K562 (cell line): ENCODE results near the gene GABRB2. TPM values are rescaled to one million over a fixed set of nuclear protein-coding genes. Genes with fewer than 3 reads are reported as not detected.

ENCODE experiments used
- ATAC-seq: fragments of 200-7000 bp; cut with Tn5 transposase; 3 replicates; pipeline ENCODE4 v1.9.1; 2020; ENCODE audit warnings: moderate library complexity
- BruUV-seq: library from RNA; stranded (reverse); fragments of 400-500 nt; replicated peaks from 2 replicates; lab custom pipeline; 2021; lab: Mats Ljungman, UMichigan
- CTCF ChIA-PET: fragments of 300-600 bp; formaldehyde crosslinking; extraction: SDS; loops from one replicate; lab custom pipeline; 2021; ENCODE audit warnings: low intra/inter-chr PET ratio; lab: Yijun Ruan, JAX
- POLR2A ChIA-PET: fragments of 300-600, 350-650 bp; sonication (Branson Sonifier 250); formaldehyde crosslinking; extraction: SDS; loops from one replicate; lab custom pipeline; 2021; ENCODE audit warnings: antibody characterized with exemption, inconsistent platforms; lab: Yijun Ruan, JAX
- DNase-seq, 4 experiments: peaks; one replicate each; pipeline versions ENCODE4 v3.0.0 to v3.0.0-alpha.2; 2011 to 2018; ENCODE audit warnings: low spot score in 3 of 4, mixed read lengths in 3 of 4; ENCODE audit errors: extremely low read depth in 1 of 4
- FAIRE-seq: peaks from 2 replicates; lab custom pipeline; 2011; peaks lifted over from hg19 to GRCh38; lab: Jason Lieb, UNC
- H2AFZ ChIP-seq: 2 replicates; pipeline ENCODE4 v1.6.0; 2011; ENCODE audit warnings: low read depth, low read length, control low read depth, inconsistent platforms
- H3K27ac ChIP-seq: fragments of 200-600 bp; 3 replicates; pipeline ENCODE4 v1.8.0; 2011; ENCODE audit warnings: low read depth, mild to moderate bottlenecking, control low read depth, inconsistent platforms, low read length, moderate library complexity, mixed read lengths; ENCODE audit errors: extremely low read depth
- H3K27me3 ChIP-seq, 2 experiments: fragments of 300-600 bp in 1 of 2; 2 replicates in 1 of 2; 3 replicates in 1 of 2; pipeline versions ENCODE4 v1.6.0 to v1.8.0; 2011; ENCODE audit warnings: inconsistent platforms in 2 of 2, low read length in 2 of 2, mild to moderate bottlenecking in 1 of 2, mixed read lengths in 1 of 2, moderate library complexity in 1 of 2; ENCODE audit not compliant: control insufficient read depth in 2 of 2, insufficient read depth in 2 of 2
- H3K36me3 ChIP-seq: fragments of 300-600 bp; 3 replicates; pipeline ENCODE4 v1.8.0; 2011; ENCODE audit warnings: mild to moderate bottlenecking, low read length, inconsistent platforms; ENCODE audit not compliant: control insufficient read depth, insufficient read depth
- H3K4me1 ChIP-seq, 2 experiments: fragments of 200-600 bp in 1 of 2; replicated peaks in 1 of 2; 2 replicates in 1 of 2; 3 replicates in 1 of 2; pipeline versions ENCODE4 v1.5.1 to v1.8.0; 2011; ENCODE audit warnings: inconsistent platforms in 2 of 2, low read length in 2 of 2, mild to moderate bottlenecking in 1 of 2, mixed read lengths in 1 of 2, moderate library complexity in 1 of 2; ENCODE audit not compliant: control insufficient read depth in 2 of 2, insufficient read depth in 2 of 2
- H3K4me2 ChIP-seq: 2 replicates; pipeline ENCODE4 v1.6.1; 2011; ENCODE audit warnings: low read length, control low read depth, inconsistent platforms, mixed read lengths; ENCODE audit not compliant: insufficient read depth
- H3K4me3 ChIP-seq: fragments of 200-600 bp; sonication (generic), shearing (Covaris generic); 2 replicates; pipeline ENCODE4 v1.5.1; 2016; ENCODE audit warnings: control low read depth, inconsistent platforms
- H3K79me2 ChIP-seq: fragments of 200-600 bp; 3 replicates; pipeline ENCODE4 v1.8.0; 2011; ENCODE audit warnings: low read length, inconsistent platforms; ENCODE audit not compliant: control insufficient read depth, insufficient read depth
- H3K9ac ChIP-seq, 2 experiments: 2 replicates each; pipeline versions ENCODE4 v1.6.0 to v1.6.1; 2011; ENCODE audit warnings: low read depth in 2 of 2, low read length in 2 of 2, control low read depth in 1 of 2, inconsistent platforms in 1 of 2, mild to moderate bottlenecking in 1 of 2, mixed read lengths in 1 of 2; ENCODE audit not compliant: insufficient read depth in 1 of 2
- H3K9me1 ChIP-seq: one replicate; pipeline ENCODE4 v1.6.0; 2011; ENCODE audit warnings: inconsistent platforms, mild to moderate bottlenecking, low read length, moderate library complexity; ENCODE audit not compliant: control insufficient read depth, insufficient read depth
- H3K9me3 ChIP-seq: replicated peaks from 2 replicates; pipeline ENCODE4 v1.5.1; 2011; ENCODE audit warnings: low read depth, low read length, inconsistent platforms; ENCODE audit not compliant: control insufficient read depth, insufficient read depth
- H4K20me1 ChIP-seq: replicated peaks from 2 replicates; pipeline ENCODE4 v1.6.1; 2011; ENCODE audit warnings: low read length, inconsistent platforms, mixed read lengths; ENCODE audit not compliant: control insufficient read depth, insufficient read depth
- ATF7 ChIP-seq: fragments of 450-650 bp; IDR thresholded peaks from 2 replicates; pipeline ENCODE4 v1.7.1; 2014; ENCODE audit warnings: mild to moderate bottlenecking, moderate library complexity
- BMI1 ChIP-seq: fragments of 150-350 bp; IDR thresholded peaks from 2 replicates; pipeline ENCODE4 v1.6.1; 2014; ENCODE audit warnings: low read length
- GATAD2A ChIP-seq: fragments of 450-650 bp; IDR thresholded peaks from 2 replicates; pipeline ENCODE4 v1.6.1; 2017
- HDAC3 ChIP-seq: fragments of 450-650 bp; IDR thresholded peaks from 2 replicates; pipeline ENCODE4 v1.6.1; 2018; ENCODE audit warnings: borderline replicate concordance, mild to moderate bottlenecking, moderate library complexity; ENCODE audit not compliant: partially characterized antibody
- LEF1 ChIP-seq: fragments of 450-650 bp; IDR thresholded peaks from 2 replicates; pipeline ENCODE4 v1.6.1; 2016; ENCODE audit warnings: mild to moderate bottlenecking
- NKRF ChIP-seq: fragments of 450-650 bp; IDR thresholded peaks from 2 replicates; pipeline ENCODE4 v1.6.1; 2016; ENCODE audit warnings: borderline replicate concordance
- ZFPM2 ChIP-seq: fragments of 250-450 bp; sonication (Bioruptor Pico); IDR thresholded peaks from 2 replicates; pipeline ENCODE4 v1.5.1; 2022; ENCODE audit warnings: mild to moderate bottlenecking
- ZNF778 ChIP-seq: fragments of 450-650 bp; formaldehyde crosslinking; IDR thresholded peaks from 2 replicates; pipeline ENCODE4 v1.4.0; 2020; ENCODE audit warnings: mild to moderate bottlenecking, moderate library complexity
- WGBS: fragments of 100-300 bp; shearing (Covaris generic); methylation state at CpG from one replicate; pipeline ENCODE4 v1.1.6; 2016; ENCODE audit warnings: low coverage, mixed read lengths; ENCODE audit not compliant: insufficient coverage; ENCODE audit errors: missing lambda C conversion rate; 5-methylcytosine and 5-hydroxymethylcytosine counted together
- in situ Hi-C: fragments of 300-500 bp; cut with MboI; formaldehyde crosslinking; loops from 4 replicates; pipeline ENCODE4 v1.15.0; 2018; ENCODE audit warnings: inconsistent platforms, mixed read lengths
- intact Hi-C: fragments of 100-400 bp; cut with micrococcal nuclease; formaldehyde crosslinking; loops from 2 replicates; pipeline ENCODE4 v1.14.2; 2022
- polyA plus RNA-seq, 8 experiments: library from polyadenylated mRNA; depleted of rRNA in 4 of 8; stranded (reverse) in 5 of 8; unstranded in 3 of 8; fragments of >200 nt; fragmentation: Nextera tagmentation in 2 of 8; fragmentation: Illumina TruSeq in 1 of 8; extraction: Ambion mirVana in 2 of 8; extraction: Trizol in 1 of 8; gene quantifications; 2 replicates each; pipeline versions ENCODE4 v1.2.1 to v1.2.3, GENCODE V29; 2011 to 2014; ENCODE audit warnings: inconsistent platforms in 1 of 8, missing spikeins in 1 of 8
- total RNA-seq, 7 experiments: library from RNA; depleted of rRNA in 6 of 7; stranded (reverse); fragments of >200 nt in 6 of 7; fragmentation: Illumina TruSeq in 2 of 7; extraction: Trizol in 2 of 7; gene quantifications; 2 replicates each; pipeline versions ENCODE4 v1.2.1 to v1.2.3, GENCODE V29; 2011 to 2021; ENCODE audit warnings: low replicate concordance in 1 of 7
- TF ChIP-seq, protein P1 (sequence below): fragments of 450-650 bp; formaldehyde crosslinking; IDR thresholded peaks from 2 replicates; pipeline ENCODE4 v1.4.0; 2020; ENCODE audit warnings: mild to moderate bottlenecking, moderate library complexity
- TF ChIP-seq, protein P2 (sequence below): fragments of 200-600 bp; sonication (generic); IDR thresholded peaks from one replicate; pipeline ENCODE4 v1.6.1; 2012; ENCODE audit warnings: mild to moderate bottlenecking, low read depth, low read length, inconsistent platforms

The GABRB2 gene
- total and polyA plus RNA-seq, 9 of the 15 experiments (the other 6 are each of a cell fraction or from before 2014, with no cell fraction given) = not detected

GRCh38 chr5:161432798-161433197 is 113.7 kb downstream of the GABRB2 start:
- Histone ChIP-seq H2AFZ (no peak overlapping the region), H3K79me2 (no peaks in the 10 kb centered on the region), H3K36me3 (no peaks in the 10 kb centered on the region), H3K27me3 (no peaks in the 10 kb centered on the region), H3K9me1 (no peaks in the 10 kb centered on the region), H3K9ac (no peak overlapping the region), H3K4me1 (no peaks in the 10 kb centered on the region), H3K4me2 (no peak overlapping the region), H4K20me1 (no peaks in the 10 kb centered on the region), H3K27ac (no peak overlapping the region), H3K9me3 (no peaks in the 10 kb centered on the region), H3K4me3 (no peak overlapping the region)
- ChIA-PET POLR2A (no interaction called here), CTCF (no interaction called here)
- in situ Hi-C loops (no loop called here), intact Hi-C loops (no loop called here)
- no peak for ATAC-seq
- no peak for FAIRE-seq
- BruUV-seq = no TSS peak
- WGBS = 0% methylated on average over 2 of the region's 2 CpGs
- DNase-seq = no peak
- TF ChIP-seq, protein P1, sequence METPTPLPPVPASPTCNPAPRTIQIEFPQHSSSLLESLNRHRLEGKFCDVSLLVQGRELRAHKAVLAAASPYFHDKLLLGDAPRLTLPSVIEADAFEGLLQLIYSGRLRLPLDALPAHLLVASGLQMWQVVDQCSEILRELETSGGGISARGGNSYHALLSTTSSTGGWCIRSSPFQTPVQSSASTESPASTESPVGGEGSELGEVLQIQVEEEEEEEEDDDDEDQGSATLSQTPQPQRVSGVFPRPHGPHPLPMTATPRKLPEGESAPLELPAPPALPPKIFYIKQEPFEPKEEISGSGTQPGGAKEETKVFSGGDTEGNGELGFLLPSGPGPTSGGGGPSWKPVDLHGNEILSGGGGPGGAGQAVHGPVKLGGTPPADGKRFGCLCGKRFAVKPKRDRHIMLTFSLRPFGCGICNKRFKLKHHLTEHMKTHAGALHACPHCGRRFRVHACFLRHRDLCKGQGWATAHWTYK (CRISPR knock-in tag) = no peak
- no peak for TF ChIP-seq GATAD2A
- TF ChIP-seq ZFPM2 (CRISPR knock-in tag) = no peak
- TF ChIP-seq NKRF = no peak
- no peak for TF ChIP-seq LEF1
- TF ChIP-seq, protein P2, sequence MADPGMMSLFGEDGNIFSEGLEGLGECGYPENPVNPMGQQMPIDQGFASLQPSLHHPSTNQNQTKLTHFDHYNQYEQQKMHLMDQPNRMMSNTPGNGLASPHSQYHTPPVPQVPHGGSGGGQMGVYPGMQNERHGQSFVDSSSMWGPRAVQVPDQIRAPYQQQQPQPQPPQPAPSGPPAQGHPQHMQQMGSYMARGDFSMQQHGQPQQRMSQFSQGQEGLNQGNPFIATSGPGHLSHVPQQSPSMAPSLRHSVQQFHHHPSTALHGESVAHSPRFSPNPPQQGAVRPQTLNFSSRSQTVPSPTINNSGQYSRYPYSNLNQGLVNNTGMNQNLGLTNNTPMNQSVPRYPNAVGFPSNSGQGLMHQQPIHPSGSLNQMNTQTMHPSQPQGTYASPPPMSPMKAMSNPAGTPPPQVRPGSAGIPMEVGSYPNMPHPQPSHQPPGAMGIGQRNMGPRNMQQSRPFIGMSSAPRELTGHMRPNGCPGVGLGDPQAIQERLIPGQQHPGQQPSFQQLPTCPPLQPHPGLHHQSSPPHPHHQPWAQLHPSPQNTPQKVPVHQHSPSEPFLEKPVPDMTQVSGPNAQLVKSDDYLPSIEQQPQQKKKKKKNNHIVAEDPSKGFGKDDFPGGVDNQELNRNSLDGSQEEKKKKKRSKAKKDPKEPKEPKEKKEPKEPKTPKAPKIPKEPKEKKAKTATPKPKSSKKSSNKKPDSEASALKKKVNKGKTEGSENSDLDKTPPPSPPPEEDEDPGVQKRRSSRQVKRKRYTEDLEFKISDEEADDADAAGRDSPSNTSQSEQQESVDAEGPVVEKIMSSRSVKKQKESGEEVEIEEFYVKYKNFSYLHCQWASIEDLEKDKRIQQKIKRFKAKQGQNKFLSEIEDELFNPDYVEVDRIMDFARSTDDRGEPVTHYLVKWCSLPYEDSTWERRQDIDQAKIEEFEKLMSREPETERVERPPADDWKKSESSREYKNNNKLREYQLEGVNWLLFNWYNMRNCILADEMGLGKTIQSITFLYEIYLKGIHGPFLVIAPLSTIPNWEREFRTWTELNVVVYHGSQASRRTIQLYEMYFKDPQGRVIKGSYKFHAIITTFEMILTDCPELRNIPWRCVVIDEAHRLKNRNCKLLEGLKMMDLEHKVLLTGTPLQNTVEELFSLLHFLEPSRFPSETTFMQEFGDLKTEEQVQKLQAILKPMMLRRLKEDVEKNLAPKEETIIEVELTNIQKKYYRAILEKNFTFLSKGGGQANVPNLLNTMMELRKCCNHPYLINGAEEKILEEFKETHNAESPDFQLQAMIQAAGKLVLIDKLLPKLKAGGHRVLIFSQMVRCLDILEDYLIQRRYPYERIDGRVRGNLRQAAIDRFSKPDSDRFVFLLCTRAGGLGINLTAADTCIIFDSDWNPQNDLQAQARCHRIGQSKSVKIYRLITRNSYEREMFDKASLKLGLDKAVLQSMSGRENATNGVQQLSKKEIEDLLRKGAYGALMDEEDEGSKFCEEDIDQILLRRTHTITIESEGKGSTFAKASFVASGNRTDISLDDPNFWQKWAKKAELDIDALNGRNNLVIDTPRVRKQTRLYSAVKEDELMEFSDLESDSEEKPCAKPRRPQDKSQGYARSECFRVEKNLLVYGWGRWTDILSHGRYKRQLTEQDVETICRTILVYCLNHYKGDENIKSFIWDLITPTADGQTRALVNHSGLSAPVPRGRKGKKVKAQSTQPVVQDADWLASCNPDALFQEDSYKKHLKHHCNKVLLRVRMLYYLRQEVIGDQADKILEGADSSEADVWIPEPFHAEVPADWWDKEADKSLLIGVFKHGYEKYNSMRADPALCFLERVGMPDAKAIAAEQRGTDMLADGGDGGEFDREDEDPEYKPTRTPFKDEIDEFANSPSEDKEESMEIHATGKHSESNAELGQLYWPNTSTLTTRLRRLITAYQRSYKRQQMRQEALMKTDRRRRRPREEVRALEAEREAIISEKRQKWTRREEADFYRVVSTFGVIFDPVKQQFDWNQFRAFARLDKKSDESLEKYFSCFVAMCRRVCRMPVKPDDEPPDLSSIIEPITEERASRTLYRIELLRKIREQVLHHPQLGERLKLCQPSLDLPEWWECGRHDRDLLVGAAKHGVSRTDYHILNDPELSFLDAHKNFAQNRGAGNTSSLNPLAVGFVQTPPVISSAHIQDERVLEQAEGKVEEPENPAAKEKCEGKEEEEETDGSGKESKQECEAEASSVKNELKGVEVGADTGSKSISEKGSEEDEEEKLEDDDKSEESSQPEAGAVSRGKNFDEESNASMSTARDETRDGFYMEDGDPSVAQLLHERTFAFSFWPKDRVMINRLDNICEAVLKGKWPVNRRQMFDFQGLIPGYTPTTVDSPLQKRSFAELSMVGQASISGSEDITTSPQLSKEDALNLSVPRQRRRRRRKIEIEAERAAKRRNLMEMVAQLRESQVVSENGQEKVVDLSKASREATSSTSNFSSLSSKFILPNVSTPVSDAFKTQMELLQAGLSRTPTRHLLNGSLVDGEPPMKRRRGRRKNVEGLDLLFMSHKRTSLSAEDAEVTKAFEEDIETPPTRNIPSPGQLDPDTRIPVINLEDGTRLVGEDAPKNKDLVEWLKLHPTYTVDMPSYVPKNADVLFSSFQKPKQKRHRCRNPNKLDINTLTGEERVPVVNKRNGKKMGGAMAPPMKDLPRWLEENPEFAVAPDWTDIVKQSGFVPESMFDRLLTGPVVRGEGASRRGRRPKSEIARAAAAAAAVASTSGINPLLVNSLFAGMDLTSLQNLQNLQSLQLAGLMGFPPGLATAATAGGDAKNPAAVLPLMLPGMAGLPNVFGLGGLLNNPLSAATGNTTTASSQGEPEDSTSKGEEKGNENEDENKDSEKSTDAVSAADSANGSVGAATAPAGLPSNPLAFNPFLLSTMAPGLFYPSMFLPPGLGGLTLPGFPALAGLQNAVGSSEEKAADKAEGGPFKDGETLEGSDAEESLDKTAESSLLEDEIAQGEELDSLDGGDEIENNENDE = no peak
- TF ChIP-seq HDAC3 = no peak
- TF ChIP-seq ATF7 = no peak
- no peak for TF ChIP-seq ZNF778 (CRISPR knock-in tag)
- no peak for TF ChIP-seq BMI1
